Fibroblast of lung (primary cell): ENCODE data around the gene CLIC3.

Experiments used
- EZH2 ChIP-seq: IDR thresholded peaks from 2 replicates; pipeline ENCODE4 v1.5.1; 2012; ENCODE audit warnings: low read length, control low read depth, mild to moderate bottlenecking; ENCODE audit errors: missing control alignments
- TF ChIP-seq, protein P1 (sequence below), 2 donors: IDR thresholded peaks in 1 of 2; conservative IDR thresholded peaks in 1 of 2; 1 replicate in 1 of 2; 2 replicates in 1 of 2; pipeline ENCODE4 v1.5.1; 2011 to 2012; ENCODE audit warnings: low read length in 2 of 2, control low read depth in 1 of 2, inconsistent platforms in 1 of 2, low read depth in 1 of 2, mild to moderate bottlenecking in 1 of 2

DNA sequence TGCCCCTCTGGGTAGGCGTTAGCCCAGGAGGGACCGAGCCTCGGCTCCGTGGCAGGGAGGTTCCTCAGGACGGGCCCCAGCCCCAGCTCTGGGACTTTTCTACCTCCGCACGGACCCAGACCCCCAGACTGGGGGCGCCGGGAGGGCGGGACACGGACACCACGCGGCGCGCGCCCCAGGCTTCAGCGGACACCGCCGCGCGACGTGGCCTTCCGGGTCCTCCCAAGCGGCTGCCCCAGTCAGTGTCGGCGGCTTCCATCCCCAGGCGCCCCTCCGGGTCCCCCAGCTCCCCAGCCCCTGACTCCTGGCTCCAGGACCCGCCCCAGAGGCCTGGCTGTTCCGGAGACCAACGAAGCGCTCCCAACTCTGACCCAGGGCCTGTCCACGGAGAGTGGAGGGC is 10.5 kb downstream of the CLIC3 start:
- TF ChIP-seq, protein P1, sequence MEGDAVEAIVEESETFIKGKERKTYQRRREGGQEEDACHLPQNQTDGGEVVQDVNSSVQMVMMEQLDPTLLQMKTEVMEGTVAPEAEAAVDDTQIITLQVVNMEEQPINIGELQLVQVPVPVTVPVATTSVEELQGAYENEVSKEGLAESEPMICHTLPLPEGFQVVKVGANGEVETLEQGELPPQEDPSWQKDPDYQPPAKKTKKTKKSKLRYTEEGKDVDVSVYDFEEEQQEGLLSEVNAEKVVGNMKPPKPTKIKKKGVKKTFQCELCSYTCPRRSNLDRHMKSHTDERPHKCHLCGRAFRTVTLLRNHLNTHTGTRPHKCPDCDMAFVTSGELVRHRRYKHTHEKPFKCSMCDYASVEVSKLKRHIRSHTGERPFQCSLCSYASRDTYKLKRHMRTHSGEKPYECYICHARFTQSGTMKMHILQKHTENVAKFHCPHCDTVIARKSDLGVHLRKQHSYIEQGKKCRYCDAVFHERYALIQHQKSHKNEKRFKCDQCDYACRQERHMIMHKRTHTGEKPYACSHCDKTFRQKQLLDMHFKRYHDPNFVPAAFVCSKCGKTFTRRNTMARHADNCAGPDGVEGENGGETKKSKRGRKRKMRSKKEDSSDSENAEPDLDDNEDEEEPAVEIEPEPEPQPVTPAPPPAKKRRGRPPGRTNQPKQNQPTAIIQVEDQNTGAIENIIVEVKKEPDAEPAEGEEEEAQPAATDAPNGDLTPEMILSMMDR (conservative IDR thresholded peaks at IDR 0.05 in 1 of 2, IDR thresholded peaks at IDR 0.05 in 1 of 2; ENCODE audit: low read depth in 1 of 2, low read length in 2 of 2), result no peak
- no peak for TF ChIP-seq EZH2
